Keratinocyte (primary cell): ENCODE results near the gene PRKAG2. TPM values are rescaled to one million over a fixed set of nuclear protein-coding genes. Genes with fewer than 3 reads are reported as not detected.

Experiments
- DNase-seq: peaks from one replicate; pipeline ENCODE4 v3.0.0-alpha.2; 2011; ENCODE audit warnings: low read depth, missing footprints, low spot score
- FAIRE-seq: peaks from 2 replicates; lab custom pipeline; 2011; peaks lifted over from hg19 to GRCh38; lab: Jason Lieb, UNC
- H2AFZ ChIP-seq: 2 replicates; pipeline ENCODE4 v1.6.0; 2012; ENCODE audit warnings: low read length, control low read depth, inconsistent platforms; ENCODE audit not compliant: control insufficient read depth
- H3K27ac ChIP-seq: 2 replicates; pipeline ENCODE4 v1.5.1; 2011; ENCODE audit warnings: low read length; ENCODE audit not compliant: control insufficient read depth, insufficient read depth
- H3K27me3 ChIP-seq: 3 replicates; pipeline ENCODE4 v1.6.0; 2011; ENCODE audit warnings: low read length; ENCODE audit not compliant: control insufficient read depth, insufficient read depth; ENCODE audit errors: extremely low read depth
- H3K36me3 ChIP-seq, 2 experiments: 2 replicates in 1 of 2; 3 replicates in 1 of 2; pipeline ENCODE4 v1.5.1; 2011; ENCODE audit warnings: low read length in 2 of 2, mild to moderate bottlenecking in 1 of 2; ENCODE audit not compliant: control insufficient read depth in 2 of 2, insufficient read depth in 2 of 2; ENCODE audit errors: extremely low read depth in 1 of 2
- H3K4me1 ChIP-seq: 3 replicates; pipeline ENCODE4 v1.5.1; 2011; ENCODE audit warnings: low read length; ENCODE audit not compliant: control insufficient read depth, insufficient read depth; ENCODE audit errors: extremely low read depth
- H3K4me2 ChIP-seq: 3 replicates; pipeline ENCODE4 v1.6.0; 2011; ENCODE audit warnings: low read depth, low read length; ENCODE audit not compliant: control insufficient read depth, insufficient read depth; ENCODE audit errors: extremely low read depth
- H3K4me3 ChIP-seq, 3 experiments: fragments of 200-600 bp in 1 of 3; sonication (generic) in 1 of 3; 2 replicates in 2 of 3; 3 replicates in 1 of 3; pipeline ENCODE4 v1.5.1; 2011 to 2016; ENCODE audit warnings: low read length in 3 of 3, mild to moderate bottlenecking in 3 of 3, control low read depth in 2 of 3, inconsistent platforms in 1 of 3, low read depth in 1 of 3, mixed read lengths in 1 of 3, mixed run types in 1 of 3, moderate library complexity in 1 of 3; ENCODE audit not compliant: control insufficient read depth in 2 of 3, insufficient read depth in 2 of 3; ENCODE audit errors: extremely low read depth in 1 of 3
- H3K79me2 ChIP-seq: 2 replicates; pipeline ENCODE4 v1.6.0; 2012; ENCODE audit warnings: low read length; ENCODE audit not compliant: control insufficient read depth, insufficient read depth
- H3K9ac ChIP-seq: 3 replicates; pipeline ENCODE4 v1.6.0; 2011; ENCODE audit warnings: low read length; ENCODE audit not compliant: control insufficient read depth, insufficient read depth; ENCODE audit errors: extremely low read depth
- H3K9me1 ChIP-seq: 3 replicates; pipeline ENCODE4 v1.6.0; 2011; ENCODE audit warnings: low read length; ENCODE audit not compliant: control insufficient read depth, insufficient read depth; ENCODE audit errors: extremely low read depth
- H3K9me3 ChIP-seq: 2 replicates; pipeline ENCODE4 v1.5.1; 2012; ENCODE audit warnings: low read depth, low read length; ENCODE audit not compliant: control insufficient read depth
- H4K20me1 ChIP-seq: 3 replicates; pipeline ENCODE4 v1.6.0; 2011; ENCODE audit warnings: low read length; ENCODE audit not compliant: control insufficient read depth, insufficient read depth; ENCODE audit errors: extremely low read depth
- CTCF ChIP-seq, 3 experiments: IDR thresholded peaks in 1 of 3; conservative IDR thresholded peaks in 1 of 3; optimal IDR thresholded peaks in 1 of 3; 2 replicates in 2 of 3; 3 replicates in 1 of 3; pipeline versions ENCODE3 to v1.5.1; 2011; ENCODE audit warnings: low read length in 3 of 3, mild to moderate bottlenecking in 3 of 3, moderate library complexity in 2 of 3, control low read depth in 1 of 3, inconsistent platforms in 1 of 3; ENCODE audit not compliant: insufficient read depth in 2 of 3; ENCODE audit errors: extremely low read depth in 1 of 3
- EZH2 ChIP-seq: IDR thresholded peaks from one replicate; pipeline ENCODE4 v1.6.1; 2012; ENCODE audit warnings: inconsistent platforms, mild to moderate bottlenecking, low read length, moderate library complexity
- dilution Hi-C: fragments of 300-500 bp; cut with MboI; formaldehyde crosslinking; loops from one replicate; pipeline ENCODE4 v1.7.0; 2020; ENCODE audit warnings: low sequenced_read_pairs; ENCODE audit not compliant: extremely low pct_ligation_motif_present
- polyA plus RNA-seq, 5 experiments: library from polyadenylated mRNA; depleted of rRNA in 3 of 5; stranded (reverse) in 3 of 5; stranded (forward) in 1 of 5; unstranded in 1 of 5; fragments of >200 nt; gene quantifications; 1 replicate in 1 of 5; 2 replicates in 3 of 5; 3 replicates in 1 of 5; pipeline versions ENCODE4 v1.2.1 to v1.2.3, GENCODE V29; 2011 to 2012; ENCODE audit warnings: missing spikeins in 2 of 5, low read depth in 1 of 5, low replicate concordance in 1 of 5

Gene PRKAG2
- polyA plus RNA-seq, 1 donor (not counting 4 experiments of a cell fraction or from before 2014, with no cell fraction given), result 39.5 TPM

GRCh38 chr7:151897161-151897731, 20.3 kb upstream of the PRKAG2 start:
- H3K79me2 ChIP-seq, result no peaks in the 10 kb centered on the region
- H2AFZ ChIP-seq, result peak overlapping the region; percentile 40
- FAIRE-seq (no peak), DNase-seq (no peak)
- no peaks in the 10 kb centered on the region for H3K36me3 ChIP-seq
- H3K4me2 ChIP-seq, result peak overlapping the region; percentile 75
- H3K4me1 ChIP-seq, result peaks cover 7% of the 10 kb centered on the region
- peaks cover 21% of the 10 kb centered on the region for H3K27me3 ChIP-seq
- no peaks in the 10 kb centered on the region for H3K9me3 ChIP-seq
- H3K4me3 ChIP-seq, result no peak overlapping the region
- H3K9me1 ChIP-seq, result no peaks in the 10 kb centered on the region
- no peak overlapping the region for H3K27ac ChIP-seq
- dilution Hi-C loops, result no loop called here
- TF ChIP-seq CTCF (optimal IDR thresholded peaks at IDR 0.05 in 1 of 3, IDR thresholded peaks at IDR 0.05 in 1 of 3, conservative IDR thresholded peaks at IDR 0.05 in 1 of 3; ENCODE audit: extremely low read depth in 1 of 3, insufficient read depth in 2 of 3, low read length in 3 of 3), result peak in 1 of 3 experiments; percentile 19
- no peak for TF ChIP-seq EZH2
- no peak overlapping the region for H3K9ac ChIP-seq
- no peaks in the 10 kb centered on the region for H4K20me1 ChIP-seq

- H3K4me1 ChIP-seq, result peaks cover 7% of the 10 kb centered on the region
- no peak overlapping the region for H2AFZ ChIP-seq
- H4K20me1 ChIP-seq, result peaks cover under 1% of the 10 kb centered on the region
- TF ChIP-seq EZH2 (no peak), CTCF (optimal IDR thresholded peaks at IDR 0.05 in 1 of 3, IDR thresholded peaks at IDR 0.05 in 1 of 3, conservative IDR thresholded peaks at IDR 0.05 in 1 of 3; ENCODE audit: extremely low read depth in 1 of 3, insufficient read depth in 2 of 3, low read length in 3 of 3) (no peak)
- H3K27ac ChIP-seq, result no peak overlapping the region
- H3K9me3 ChIP-seq, result no peaks in the 10 kb centered on the region
- FAIRE-seq (no peak), DNase-seq (no peak)
- H3K4me2 ChIP-seq, result no peak overlapping the region
- dilution Hi-C loops, result no loop called here
- peaks cover 25% of the 10 kb centered on the region for H3K27me3 ChIP-seq
- no peaks in the 10 kb centered on the region for H3K79me2 ChIP-seq
- no peak overlapping the region for H3K9ac ChIP-seq
- H3K9me1 ChIP-seq, result no peaks in the 10 kb centered on the region
- no peaks in the 10 kb centered on the region for H3K36me3 ChIP-seq
- no peak overlapping the region for H3K4me3 ChIP-seq
These were observed 19.6 kb upstream of the PRKAG2 start for GRCh38 chr7:151896486-151896885.
